H9 (cell line): Measurements from ENCODE around the gene TSPAN11. TPM values are rescaled to one million over a fixed set of nuclear protein-coding genes. Genes with fewer than 3 reads are reported as not detected.

Experiments
- DNase-seq: peaks from one replicate; pipeline ENCODE4 v3.0.0-alpha.2; 2017
- H2AFZ ChIP-seq: one replicate; pipeline ENCODE4 v1.6.1; 2013; ENCODE audit warnings: mild to moderate bottlenecking, low read length, control low read depth, moderate library complexity
- H2AK5ac ChIP-seq: 2 replicates; pipeline ENCODE4 v1.6.1; 2013; ENCODE audit warnings: low read length, control low read depth, mixed read lengths; ENCODE audit not compliant: insufficient read length
- H2BK120ac ChIP-seq: one replicate; pipeline ENCODE4 v1.6.1; 2013; ENCODE audit warnings: low read depth, mild to moderate bottlenecking, low read length, control low read depth, inconsistent platforms; ENCODE audit not compliant: poor library complexity, severe bottlenecking
- H2BK12ac ChIP-seq: 2 replicates; pipeline ENCODE4 v1.6.1; 2013; ENCODE audit warnings: low read length, control low read depth, mixed read lengths, low read depth; ENCODE audit not compliant: insufficient read length
- H2BK15ac ChIP-seq: 2 replicates; pipeline ENCODE4 v1.6.1; 2013; ENCODE audit warnings: low read depth, low read length, control low read depth
- H2BK20ac ChIP-seq: one replicate; pipeline ENCODE4 v1.6.1; 2013; ENCODE audit warnings: low read depth, mild to moderate bottlenecking, low read length, control low read depth, inconsistent platforms; ENCODE audit not compliant: poor library complexity, severe bottlenecking
- H2BK5ac ChIP-seq: 2 replicates; pipeline ENCODE4 v1.6.1; 2013; ENCODE audit warnings: low read length, control low read depth, mixed read lengths; ENCODE audit not compliant: insufficient read length
- H3K14ac ChIP-seq: 2 replicates; pipeline ENCODE4 v1.6.1; 2013; ENCODE audit warnings: low read length, control low read depth; ENCODE audit not compliant: insufficient read depth
- H3K18ac ChIP-seq: 2 replicates; pipeline ENCODE4 v1.6.1; 2013; ENCODE audit warnings: low read depth, mild to moderate bottlenecking, mixed read lengths, low read length, control low read depth; ENCODE audit not compliant: insufficient read length
- H3K23ac ChIP-seq: 2 replicates; pipeline ENCODE4 v1.6.1; 2013; ENCODE audit warnings: low read length, control low read depth, mixed read lengths, low read depth; ENCODE audit not compliant: insufficient read length
- H3K23me2 ChIP-seq: 2 replicates; pipeline ENCODE4 v1.6.1; 2013; ENCODE audit warnings: low read depth, mild to moderate bottlenecking, mixed read lengths, low read length, control low read depth; ENCODE audit not compliant: insufficient read length, poor library complexity, severe bottlenecking
- H3K27ac ChIP-seq: 2 replicates; pipeline ENCODE4 v1.5.1; 2013; ENCODE audit warnings: low read length, control low read depth, mixed read lengths, low read depth; ENCODE audit not compliant: insufficient read length
- H3K27me3 ChIP-seq: 2 replicates; pipeline ENCODE4 v1.6.1; 2013; ENCODE audit warnings: low read length, control low read depth, inconsistent platforms; ENCODE audit not compliant: insufficient read depth
- H3K4ac ChIP-seq: 2 replicates; pipeline ENCODE4 v1.6.1; 2013; ENCODE audit warnings: low read depth, mild to moderate bottlenecking, control low read depth, inconsistent platforms, low read length, moderate library complexity
- H3K4me1 ChIP-seq: 2 replicates; pipeline ENCODE4 v1.6.1; 2013; ENCODE audit warnings: low read length, control low read depth, inconsistent platforms; ENCODE audit not compliant: insufficient read depth
- H3K4me2 ChIP-seq: 2 replicates; pipeline ENCODE4 v1.6.1; 2013; ENCODE audit warnings: low read length, control low read depth, mixed read lengths; ENCODE audit not compliant: insufficient read length, insufficient read depth
- H3K56ac ChIP-seq: 2 replicates; pipeline ENCODE4 v1.6.1; 2013; ENCODE audit warnings: low read depth, mild to moderate bottlenecking, mixed read lengths, low read length, control low read depth; ENCODE audit not compliant: insufficient read length
- H3K79me1 ChIP-seq: 2 replicates; pipeline ENCODE4 v1.6.1; 2013; ENCODE audit warnings: low read depth, mild to moderate bottlenecking, moderate library complexity, low read length, control low read depth, inconsistent platforms; ENCODE audit not compliant: insufficient read depth, poor library complexity, severe bottlenecking
- H3K79me2 ChIP-seq: 2 replicates; pipeline ENCODE4 v1.6.1; 2013; ENCODE audit warnings: low read length, control low read depth, inconsistent platforms; ENCODE audit not compliant: insufficient read depth
- H3K9ac ChIP-seq: 2 replicates; pipeline ENCODE4 v1.6.1; 2013; ENCODE audit warnings: low read length, control low read depth, mixed read lengths; ENCODE audit not compliant: insufficient read length; ENCODE audit errors: extremely low read depth
- H3K9me3 ChIP-seq: one replicate; pipeline ENCODE4 v1.6.1; 2013; ENCODE audit warnings: low read depth, low read length, inconsistent platforms; ENCODE audit not compliant: control insufficient read depth
- H3T11ph ChIP-seq: one replicate; pipeline ENCODE4 v1.6.1; 2013; ENCODE audit warnings: mild to moderate bottlenecking, low read length, control low read depth, inconsistent platforms
- H4K20me1 ChIP-seq: one replicate; pipeline ENCODE4 v1.6.1; 2013; ENCODE audit not compliant: control insufficient read depth, insufficient read length, insufficient read depth
- H4K5ac ChIP-seq: 2 replicates; pipeline ENCODE4 v1.6.1; 2013; ENCODE audit warnings: low read depth, mild to moderate bottlenecking, mixed read lengths, low read length, control low read depth; ENCODE audit not compliant: insufficient read length
- H4K8ac ChIP-seq: replicated peaks from 2 replicates; pipeline ENCODE4 v1.6.1; 2013; ENCODE audit warnings: low read length, control low read depth, mixed read lengths, low read depth; ENCODE audit not compliant: insufficient read length
- H4K91ac ChIP-seq: 2 replicates; pipeline ENCODE4 v1.6.1; 2013; ENCODE audit warnings: low read depth, mild to moderate bottlenecking, moderate library complexity, mixed read lengths, low read length, control low read depth; ENCODE audit not compliant: insufficient read length
- H3K27ac Mint-ChIP-seq, 3 experiments: 2 replicates in 2 of 3; 3 replicates in 1 of 3; pipeline ENCODE4 v1.8.0; 2020 to 2021; ENCODE audit warnings: mixed read lengths in 3 of 3, mild to moderate bottlenecking in 1 of 3, moderate library complexity in 1 of 3
- H3K27me3 Mint-ChIP-seq: 2 replicates; pipeline ENCODE4 v1.8.0; 2021; ENCODE audit warnings: low read depth, mild to moderate bottlenecking, moderate library complexity, mixed read lengths
- H3K36me3 Mint-ChIP-seq, 3 experiments: 2 replicates in 2 of 3; 3 replicates in 1 of 3; pipeline ENCODE4 v1.8.0; 2020 to 2021; ENCODE audit warnings: low read depth in 3 of 3, mixed read lengths in 3 of 3; ENCODE audit not compliant: insufficient read depth in 1 of 3
- H3K4me1 Mint-ChIP-seq, 2 experiments: 2 replicates each; pipeline ENCODE4 v1.8.0; 2020; ENCODE audit warnings: mixed read lengths in 2 of 2
- H3K4me3 Mint-ChIP-seq, 2 experiments: 2 replicates in 1 of 2; 3 replicates in 1 of 2; pipeline ENCODE4 v1.8.0; 2020 to 2021; ENCODE audit warnings: mild to moderate bottlenecking in 2 of 2, mixed read lengths in 2 of 2, moderate library complexity in 1 of 2
- H3K9me3 Mint-ChIP-seq, 2 experiments: 2 replicates in 1 of 2; 3 replicates in 1 of 2; pipeline ENCODE4 v1.8.0; 2020; ENCODE audit warnings: mild to moderate bottlenecking in 2 of 2, mixed read lengths in 2 of 2, moderate library complexity in 1 of 2
- CTCF ChIP-seq: fragments of 200-600 bp; sonication (generic); conservative IDR thresholded peaks from 3 replicates; pipeline ENCODE4 v1.8.0; 2021; ENCODE audit warnings: antibody characterized with exemption, mild to moderate bottlenecking
- WGBS: extraction: QIAGEN DNeasy Blood & Tissue Kit; methylation state at CpG from one replicate; pipeline ENCODE4 v1.1.7; 2013; ENCODE audit warnings: missing lambda C conversion rate, low lambda C conversion rate, mixed read lengths; ENCODE audit not compliant: insufficient read length; ENCODE audit errors: extremely low coverage; 5-methylcytosine and 5-hydroxymethylcytosine counted together
- total RNA-seq: library from RNA; stranded (reverse); gene quantifications from 2 replicates; pipeline ENCODE4 v1.2.1, GENCODE V29; 2021

Gene TSPAN11
- total RNA-seq, 1 experiment from 2014 or later, result 4.2 TPM

GRCh38 chr12:31033681-31034080 is 107.1 kb downstream of the TSPAN11 start:
- H3K14ac ChIP-seq, result no peak overlapping the region
- Mint-ChIP-seq H3K9me3 (no peaks in the 10 kb centered on the region), H3K27me3 (peaks cover 3% of the 10 kb centered on the region), H3K4me1 (peaks cover 4 to 6% of the 10 kb centered on the region in 2 experiments; a peak in 2 of 4 replicates), H3K27ac (no peak overlapping the region), H3K4me3 (no peak overlapping the region), H3K36me3 (no peaks in the 10 kb centered on the region)
- no peak overlapping the region for H4K8ac ChIP-seq
- H3K79me2 ChIP-seq, result no peaks in the 10 kb centered on the region
- H2AK5ac ChIP-seq, result no peak overlapping the region
- H3K4me2 ChIP-seq, result no peak overlapping the region
- no peak overlapping the region for H2BK5ac ChIP-seq
- no peak overlapping the region for H2AFZ ChIP-seq
- TF ChIP-seq CTCF, result no peak
- no peaks in the 10 kb centered on the region for H3K79me1 ChIP-seq
- H2BK20ac ChIP-seq, result no peak overlapping the region
- no peak overlapping the region for H3K9ac ChIP-seq
- H2BK15ac ChIP-seq, result no peak overlapping the region
- H3K56ac ChIP-seq, result no peak overlapping the region
- H3K23me2 ChIP-seq, result no peaks in the 10 kb centered on the region
- H4K91ac ChIP-seq, result no peak overlapping the region
- no peak overlapping the region for H4K5ac ChIP-seq
- H3K27me3 ChIP-seq, result no peaks in the 10 kb centered on the region
- H3K4me1 ChIP-seq, result no peaks in the 10 kb centered on the region
- no peaks in the 10 kb centered on the region for H3K9me3 ChIP-seq
- no peak overlapping the region for H3T11ph ChIP-seq
- no peak overlapping the region for H3K23ac ChIP-seq
- H3K18ac ChIP-seq, result no peak overlapping the region
- no peak overlapping the region for H2BK120ac ChIP-seq
- H3K4ac ChIP-seq, result no peak overlapping the region
- H3K27ac ChIP-seq, result no peak overlapping the region
- DNase-seq, result no peak
- no peak overlapping the region for H2BK12ac ChIP-seq
- no CpG with 5 or more reads among the region's 6 CpGs for WGBS
- no peaks in the 10 kb centered on the region for H4K20me1 ChIP-seq
